Loucy (cell line): ENCODE results near the gene GLRA3.

ENCODE experiments used
- CTCF ChIP-seq: fragments of 200-600 bp; sonication (generic); conservative IDR thresholded peaks from 2 replicates; pipeline ENCODE4 v1.5.1; 2014; ENCODE audit warnings: mild to moderate bottlenecking, antibody characterized with exemption, low read length
- EZH2phosphoT487 ChIP-seq: fragments of 200-600 bp; IDR thresholded peaks from 2 replicates; pipeline ENCODE4 v1.6.1; 2018; ENCODE audit warnings: antibody characterized with exemption, mild to moderate bottlenecking, moderate library complexity, borderline replicate concordance

DNA sequence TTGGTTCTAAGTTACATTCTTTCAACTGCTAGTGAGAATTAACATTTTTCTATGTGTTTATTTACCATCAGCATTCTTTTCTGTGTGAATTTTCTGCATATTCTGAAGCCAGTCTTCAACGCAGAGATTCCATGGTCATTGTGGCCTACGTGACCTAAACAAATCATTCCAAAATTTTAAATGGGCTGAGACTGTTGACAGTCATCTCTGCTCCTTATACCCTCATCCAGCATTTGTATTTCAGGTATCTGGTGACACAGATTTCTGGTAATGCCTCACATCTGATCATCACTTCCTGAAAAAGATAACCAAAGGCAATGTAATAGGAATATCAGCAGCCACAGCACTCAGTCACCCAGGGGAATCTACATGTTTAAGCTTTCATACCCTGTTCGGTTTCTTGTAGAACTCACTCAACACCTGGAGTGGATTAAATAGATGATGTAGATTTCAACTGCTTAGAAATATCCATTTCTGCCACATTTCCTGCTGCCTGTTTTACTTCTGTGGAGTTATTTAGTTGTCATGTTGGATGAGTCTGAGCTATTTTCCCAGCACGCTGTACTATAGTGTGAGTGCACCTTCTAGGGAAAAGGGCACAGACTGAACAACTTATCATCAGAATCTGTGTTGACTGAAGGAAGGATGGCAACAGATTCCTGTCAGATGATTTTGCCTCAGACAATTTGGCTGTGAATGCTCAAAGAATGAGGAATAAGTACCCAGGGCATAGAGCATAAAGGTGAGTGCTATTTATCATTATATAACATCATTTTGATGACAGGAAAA is 233.7 kb downstream of the GLRA3 start:
- no peak for TF ChIP-seq CTCF
- no peak for TF ChIP-seq EZH2phosphoT487
